ENCODE data around the gene EEF1AKMT3.
A peak's percentile ranks its signal among the peaks of the same experiment; 100 is the strongest.
"Not testable (repeated sequence)": the region's sequence is repeated elsewhere in the genome, so short reads cannot be mapped to it uniquely, and the experiment has no call there.

EEF1AKMT3 gene

DNA sequence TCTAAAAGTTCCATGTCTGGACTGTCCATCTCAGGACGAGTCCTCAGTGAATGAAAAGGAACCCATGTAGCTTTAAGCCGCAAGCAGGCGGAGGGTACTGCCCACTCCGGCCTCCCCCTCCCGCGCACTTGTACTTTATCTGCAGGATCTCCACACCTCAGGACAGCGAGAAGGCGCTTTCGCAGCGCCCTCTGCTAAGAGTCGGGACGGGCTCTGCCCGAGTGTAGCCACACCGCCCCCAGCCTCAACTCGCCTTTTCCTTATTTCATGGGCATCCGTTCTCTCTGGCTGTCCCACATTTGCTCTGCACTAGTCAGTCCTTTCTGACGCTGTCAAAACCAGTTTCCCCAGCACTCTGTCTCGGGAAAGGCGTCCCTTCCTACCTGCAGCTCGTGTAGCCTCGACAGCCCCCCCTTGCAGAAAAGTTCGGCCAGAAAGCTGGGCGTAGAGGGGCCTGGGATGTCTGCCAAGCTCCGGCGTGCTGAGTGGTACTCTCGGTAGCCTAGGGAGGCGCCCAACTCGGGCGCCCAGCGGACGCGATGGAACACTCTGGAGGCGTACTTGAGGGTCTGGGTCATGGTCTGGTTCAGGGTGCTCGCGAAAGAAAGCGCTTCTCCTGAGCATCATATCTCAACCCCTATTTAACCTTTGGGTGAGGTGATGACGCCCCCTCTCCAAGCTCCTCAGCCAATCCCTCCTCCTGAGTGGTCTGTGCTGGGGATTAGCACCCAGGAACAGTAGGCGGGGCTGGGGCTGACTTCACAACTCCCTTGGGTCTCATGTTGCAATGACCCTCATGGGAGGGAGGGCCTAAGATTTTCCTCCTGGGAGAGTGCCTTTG lies 5.7 kb upstream of the EEF1AKMT3 start, which contains the start of gene CYP27B1:
CYP27B1 (minus strand) TSS at position 615 of the 841 bp plus-strand sequence; CDS start at position 578, 37 bp downstream.
- no peak for DNase-seq

GRCh38 chr12:57767305-57767698 lies 5.1 kb upstream of the EEF1AKMT3 start:
- DNase-seq = no peak

- DNase-seq = no peak
Measured at GRCh38 chr12:57767876-57768275, 4.5 kb upstream of the EEF1AKMT3 start.

DNA sequence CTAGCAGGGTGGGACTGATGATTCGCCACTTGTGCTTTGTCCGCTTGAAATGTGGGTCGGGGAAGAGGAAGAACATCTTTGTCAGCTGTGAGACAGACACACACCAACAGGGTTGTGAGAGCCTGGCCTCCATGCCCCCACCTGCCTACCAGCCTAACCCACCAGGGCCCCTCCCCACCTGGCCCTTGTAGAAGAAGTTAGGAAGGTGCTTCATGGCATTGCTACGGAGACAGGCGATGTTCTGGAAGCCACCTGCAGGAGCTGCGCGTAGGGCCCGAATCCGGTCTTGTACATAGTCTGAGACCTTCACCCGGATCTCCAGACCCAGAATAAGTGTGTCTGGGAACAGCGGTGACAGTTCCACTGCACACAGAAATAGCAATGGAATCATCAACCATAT lies 2.8 kb upstream of the EEF1AKMT3 start:
- no peak for DNase-seq

GRCh38 chr12:57770734-57771133 lies 1.7 kb upstream of the EEF1AKMT3 start:
- DNase-seq = no peak

GRCh38 chr12:57771236-57771872 lies 1.1 kb upstream of the EEF1AKMT3 start:
- no peak for DNase-seq

DNA sequence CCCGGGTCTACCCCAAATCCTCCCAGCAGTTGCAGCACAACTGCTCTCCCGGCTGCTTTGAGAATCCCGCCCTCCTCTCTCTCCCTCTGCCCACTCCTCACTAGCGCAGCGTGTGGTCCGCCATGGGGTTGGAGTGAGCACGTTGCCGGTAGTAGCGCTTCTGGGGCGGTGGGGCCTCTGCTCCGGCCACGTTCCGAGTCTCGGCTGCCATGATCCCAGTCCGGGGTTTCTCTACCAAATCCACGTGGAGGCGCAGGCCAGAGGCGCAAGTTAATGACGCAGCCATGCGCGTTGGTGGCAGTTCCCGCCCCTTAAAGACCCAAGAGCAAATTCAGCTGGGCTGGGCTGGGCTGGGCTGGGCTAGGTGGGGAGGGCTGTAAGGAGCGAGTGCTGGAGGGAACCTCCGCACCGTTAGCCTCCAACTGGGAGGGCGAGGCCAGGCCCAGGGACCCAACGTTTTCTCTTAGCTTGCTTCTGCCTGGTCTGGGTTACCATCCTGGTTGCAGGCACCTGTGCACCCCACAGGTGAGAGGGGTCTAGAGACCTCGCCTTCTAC lies 463 bp upstream of the EEF1AKMT3 start, which contains the start of gene METTL1:
METTL1 (minus strand) TSS at position 233 of the 556 bp plus-strand sequence; CDS start at position 211, 22 bp downstream.
- peak; percentile 93 for DNase-seq

DNA sequence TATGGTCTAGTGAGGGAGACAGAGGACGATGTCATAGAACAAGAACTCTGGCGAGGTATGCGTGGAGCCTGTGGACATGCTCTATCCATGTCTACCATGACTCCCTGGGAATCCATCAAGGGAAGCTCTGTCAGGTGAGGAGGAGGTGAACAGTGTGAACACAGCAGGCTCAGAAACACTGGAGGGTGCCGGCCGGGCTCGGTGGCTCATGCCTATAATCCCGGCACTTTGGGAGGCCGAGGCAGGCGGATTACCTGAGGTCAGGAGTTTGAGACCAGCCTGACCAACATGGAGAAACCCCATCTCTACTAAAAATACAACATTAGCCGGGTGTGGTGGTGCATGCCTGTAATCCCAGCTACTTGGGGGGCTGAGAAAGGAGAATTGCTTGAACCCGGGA lies 2.2 kb downstream of the EEF1AKMT3 start:
- DNase-seq = not testable (repeated sequence)

DNA sequence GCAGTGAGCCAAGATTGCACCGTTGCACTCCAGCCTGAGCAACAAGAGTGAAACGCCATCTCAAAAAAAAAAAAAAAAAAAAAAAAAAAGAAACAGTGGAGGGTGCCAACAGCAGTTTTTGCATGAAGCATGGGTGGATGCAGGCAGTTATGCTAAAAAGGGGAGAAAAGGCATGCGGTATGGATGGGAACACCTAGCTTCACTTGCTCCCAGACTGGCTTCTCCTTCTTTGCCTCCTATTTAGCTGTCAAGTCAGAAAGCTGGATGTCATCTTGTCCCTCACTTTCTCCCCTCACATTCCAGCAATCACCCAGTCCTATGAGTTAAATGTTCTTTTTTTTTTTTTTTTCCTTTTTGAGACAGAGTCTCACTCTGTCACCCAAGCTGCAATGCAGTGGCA lies 2.6 kb downstream of the EEF1AKMT3 start:
- no peak for DNase-seq

- no peak for DNase-seq
Measured at GRCh38 chr12:57775563-57776246, 3.3 kb downstream of the EEF1AKMT3 start.

DNA sequence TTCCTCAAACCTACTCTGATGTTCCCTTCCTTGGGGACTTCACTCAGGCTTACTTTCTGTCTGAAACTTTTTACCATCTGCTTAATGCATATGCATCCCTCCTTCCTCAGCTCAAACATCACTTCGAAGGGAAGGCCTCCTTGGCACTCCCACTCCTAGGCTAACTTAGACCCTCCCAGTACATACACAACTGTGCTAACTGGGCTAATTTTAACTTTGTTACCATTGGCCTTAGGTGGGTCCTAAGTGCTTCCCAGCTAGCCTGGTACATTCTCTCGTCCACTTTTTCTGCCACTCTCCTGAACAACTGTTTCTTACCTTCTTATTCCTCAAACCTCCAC lies 3.8 kb downstream of the EEF1AKMT3 start:
- no peak for DNase-seq

DNA sequence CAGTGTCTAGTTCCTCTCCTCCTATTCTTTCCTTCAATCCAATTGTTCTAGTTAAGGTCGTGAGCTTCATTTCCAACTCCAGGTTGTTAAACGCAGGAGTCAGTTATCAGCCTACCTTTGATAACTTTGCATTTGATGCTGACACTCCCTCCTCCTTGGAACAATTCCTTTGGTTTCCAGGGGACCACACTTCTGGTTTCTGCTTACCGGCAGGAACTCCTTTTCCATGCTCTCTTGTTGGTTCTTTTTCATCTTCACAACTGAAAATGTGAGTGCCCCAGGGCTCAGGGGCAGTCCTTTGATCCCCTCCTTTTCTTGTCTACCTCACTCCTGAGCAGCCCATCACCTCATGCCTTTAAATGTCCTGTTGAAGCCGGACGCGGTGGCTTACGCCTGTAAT lies 5.0 kb downstream of the EEF1AKMT3 start:
- DNase-seq = no peak

- DNase-seq = no peak
Measured at GRCh38 chr12:57777911-57778310, 5.5 kb downstream of the EEF1AKMT3 start.

DNA sequence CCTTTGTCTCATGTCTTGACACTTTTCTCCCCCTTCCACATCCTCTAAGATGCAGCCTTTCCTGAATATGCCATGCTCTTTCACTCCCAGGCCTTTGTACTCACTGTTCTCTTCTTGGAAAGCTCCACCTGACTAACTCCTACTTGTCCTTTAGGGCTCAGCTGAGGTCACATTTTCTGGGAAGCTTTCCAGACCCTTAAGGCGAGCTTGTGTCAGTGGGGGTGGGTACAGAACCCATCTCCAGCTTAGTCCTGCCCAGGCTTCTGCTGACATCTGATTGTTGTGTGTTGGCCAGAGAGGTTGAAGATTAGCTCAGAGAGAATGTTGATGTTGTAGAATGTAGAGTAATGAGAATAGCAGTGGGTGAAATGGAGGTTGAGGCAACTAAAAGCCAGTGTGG lies 7.3 kb downstream of the EEF1AKMT3 start:
- no peak for DNase-seq

DNA sequence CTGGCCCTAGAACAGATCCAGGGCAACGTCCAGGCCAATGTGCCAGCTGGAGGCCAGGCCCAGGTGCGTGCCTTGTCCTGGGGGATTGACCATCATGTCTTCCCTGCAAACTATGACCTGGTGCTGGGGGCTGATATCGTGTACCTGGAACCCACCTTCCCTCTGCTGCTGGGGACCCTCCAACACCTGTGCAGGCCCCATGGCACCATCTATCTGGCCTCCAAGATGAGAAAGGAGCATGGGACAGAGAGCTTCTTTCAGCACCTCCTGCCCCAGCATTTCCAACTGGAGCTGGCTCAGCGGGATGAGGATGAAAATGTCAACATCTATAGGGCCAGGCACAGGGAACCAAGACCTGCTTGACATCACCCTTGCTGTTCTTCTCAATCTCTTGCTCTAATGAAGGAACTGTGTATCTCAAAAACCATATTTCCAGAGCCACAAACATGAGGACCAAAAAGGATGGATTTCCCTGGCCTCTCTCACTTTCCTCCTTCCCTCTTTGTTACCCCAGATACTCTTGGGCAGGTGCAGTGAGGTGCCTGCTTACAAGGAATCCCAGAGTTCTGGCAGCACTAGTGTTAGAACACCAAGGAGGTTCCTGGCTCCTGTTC lies 8.0 kb downstream of the EEF1AKMT3 start:
- DNase-seq = no peak

DNA sequence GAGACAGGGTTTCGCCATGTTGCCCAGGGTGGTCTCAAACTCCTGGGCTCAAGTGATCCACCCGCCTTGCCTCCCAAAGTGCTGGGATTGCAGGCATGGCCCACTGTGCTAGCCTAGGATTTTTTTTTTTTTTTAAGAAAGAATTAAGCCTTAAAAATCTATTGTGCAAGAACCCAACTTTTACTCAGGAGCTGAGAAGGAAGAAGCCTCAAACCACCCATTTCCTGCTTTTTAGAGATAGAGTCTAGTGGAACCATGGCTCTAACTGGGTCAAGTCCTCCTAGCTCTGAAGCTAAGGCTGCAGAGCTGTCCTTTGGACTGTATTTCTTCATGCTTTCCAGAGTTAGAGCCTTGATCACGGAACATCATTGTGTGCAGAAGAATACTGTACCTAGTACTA lies 8.8 kb downstream of the EEF1AKMT3 start:
- no peak for DNase-seq

- DNase-seq = no peak
Measured at GRCh38 chr12:57781801-57782200, 9.4 kb downstream of the EEF1AKMT3 start.

DNA sequence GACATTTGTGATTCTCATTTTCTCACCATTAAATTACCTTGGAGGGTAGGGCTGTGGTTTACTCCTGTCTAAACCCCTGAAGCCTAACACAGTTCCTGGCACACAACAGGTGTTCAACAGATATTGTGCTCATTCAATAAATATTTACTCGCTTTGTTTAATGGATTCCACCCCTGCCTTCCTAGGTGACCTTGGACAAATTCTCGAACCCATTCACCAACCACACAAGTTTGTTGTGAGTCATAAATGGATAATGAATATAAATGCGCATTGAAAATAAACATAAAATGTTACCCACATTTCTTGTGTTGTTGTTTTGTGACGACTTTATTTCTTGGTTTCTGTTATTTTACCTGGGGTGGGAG lies 9.8 kb downstream of the EEF1AKMT3 start:
- DNase-seq = no peak

DNA sequence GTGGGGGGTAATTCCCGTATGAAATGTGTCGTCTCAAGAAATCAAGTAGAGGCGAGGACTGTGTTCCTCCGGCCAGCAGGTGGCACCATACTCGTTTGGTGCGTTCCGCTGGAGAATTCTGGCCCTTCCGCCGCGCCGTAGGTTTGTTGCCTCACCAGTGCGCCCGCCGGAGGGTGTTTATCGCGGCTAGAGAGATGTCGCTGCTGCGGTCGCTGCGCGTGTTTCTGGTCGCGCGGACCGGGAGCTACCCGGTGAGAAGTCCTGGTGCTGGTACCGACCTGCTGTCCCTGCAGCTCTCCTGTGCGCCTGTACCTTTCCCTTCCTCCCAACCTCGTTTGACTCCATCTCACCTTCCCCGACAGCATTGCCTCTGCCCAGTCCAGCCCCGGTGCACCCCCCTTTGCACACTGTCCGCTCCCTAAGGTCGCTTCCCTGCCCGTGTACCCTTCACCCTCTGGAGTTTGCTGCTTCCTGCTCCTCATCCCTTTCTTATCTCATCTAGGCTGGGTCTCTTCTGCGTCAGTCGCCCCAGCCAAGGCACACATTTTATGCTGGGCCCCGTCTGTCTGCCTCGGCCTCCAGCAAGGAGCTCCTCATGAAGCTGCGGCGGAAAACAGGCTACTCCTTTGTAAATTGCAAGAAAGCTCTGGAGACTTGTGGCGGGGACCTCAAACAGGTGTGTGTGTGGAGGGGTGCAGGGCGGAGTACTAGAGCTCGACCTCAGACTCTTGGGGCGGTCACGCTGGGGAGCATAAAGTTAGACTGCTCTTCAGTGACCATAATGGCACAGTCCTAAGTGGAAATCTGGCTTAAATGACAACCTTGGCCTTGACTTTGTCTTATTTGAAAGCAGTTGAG lies 10.4 kb downstream of the EEF1AKMT3 start, which contains the start of gene TSFM:
TSFM (plus strand) TSS at position 180 of the 858 bp plus-strand sequence; CDS start at position 195, 15 bp downstream.
- peak; percentile 70 for DNase-seq

DNA sequence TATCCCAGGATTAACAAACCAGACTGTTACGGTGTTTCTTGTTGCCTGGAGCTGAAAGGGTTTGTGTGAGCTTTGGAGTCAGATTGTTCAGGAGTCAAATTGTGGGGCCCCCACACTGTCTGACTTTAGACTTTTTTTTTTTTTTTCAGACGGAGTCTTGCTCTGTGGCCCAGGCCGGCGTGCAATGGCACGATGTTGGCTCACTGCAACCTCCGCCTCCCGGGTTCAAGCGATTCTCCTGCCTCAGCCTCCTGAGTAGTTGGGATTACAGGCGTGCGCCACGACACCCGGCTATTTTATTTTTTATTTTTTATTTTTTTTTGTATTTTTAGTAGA lies 11.0 kb downstream of the EEF1AKMT3 start:
- DNase-seq = no peak

GRCh38 chr12:57783861-57784260 lies 11.4 kb downstream of the EEF1AKMT3 start:
- no peak for DNase-seq

DNA sequence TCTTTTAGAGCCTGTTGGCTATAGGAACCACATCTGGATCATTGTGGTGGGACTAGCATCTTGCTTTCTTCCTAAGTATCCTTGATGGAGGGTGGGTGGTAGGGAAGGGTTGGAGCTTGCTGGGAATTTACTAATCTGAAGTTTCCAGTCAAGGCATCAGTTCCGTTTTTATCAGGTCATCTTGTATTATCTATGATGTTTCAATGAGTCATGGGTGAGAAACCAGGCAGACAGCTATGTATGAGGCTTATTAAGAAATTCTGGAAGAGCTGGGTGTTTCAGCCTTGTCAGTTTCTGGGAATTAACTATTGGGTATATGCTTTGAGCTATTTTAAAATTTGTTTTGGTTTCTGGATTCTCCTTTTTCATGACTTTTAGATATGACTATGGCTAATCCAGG lies 21.5 kb downstream of the EEF1AKMT3 start:
- DNase-seq = no peak
